AG08395 (cell line): ENCODE results near the gene AKAP12.
"Not testable (repeated sequence)": the region's sequence is repeated elsewhere in the genome, so short reads cannot be mapped to it uniquely, and the experiment has no call there.

Experiments used
- DNase-seq: peaks from one replicate; pipeline ENCODE4 v3.0.0; 2012; ENCODE audit warnings: mixed read lengths, low spot score

The AKAP12 gene

DNA sequence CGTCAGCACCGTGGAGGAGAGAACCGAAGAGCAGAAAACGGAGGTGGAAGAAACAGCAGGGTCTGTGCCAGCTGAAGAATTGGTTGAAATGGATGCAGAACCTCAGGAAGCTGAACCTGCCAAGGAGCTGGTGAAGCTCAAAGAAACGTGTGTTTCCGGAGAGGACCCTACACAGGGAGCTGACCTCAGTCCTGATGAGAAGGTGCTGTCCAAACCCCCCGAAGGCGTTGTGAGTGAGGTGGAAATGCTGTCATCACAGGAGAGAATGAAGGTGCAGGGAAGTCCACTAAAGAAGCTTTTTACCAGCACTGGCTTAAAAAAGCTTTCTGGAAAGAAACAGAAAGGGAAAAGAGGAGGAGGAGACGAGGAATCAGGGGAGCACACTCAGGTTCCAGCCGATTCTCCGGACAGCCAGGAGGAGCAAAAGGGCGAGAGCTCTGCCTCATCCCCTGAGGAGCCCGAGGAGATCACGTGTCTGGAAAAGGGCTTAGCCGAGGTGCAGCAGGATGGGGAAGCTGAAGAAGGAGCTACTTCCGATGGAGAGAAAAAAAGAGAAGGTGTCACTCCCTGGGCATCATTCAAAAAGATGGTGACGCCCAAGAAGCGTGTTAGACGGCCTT is 110.0 kb downstream of the AKAP12 start:
- no peak for DNase-seq

DNA sequence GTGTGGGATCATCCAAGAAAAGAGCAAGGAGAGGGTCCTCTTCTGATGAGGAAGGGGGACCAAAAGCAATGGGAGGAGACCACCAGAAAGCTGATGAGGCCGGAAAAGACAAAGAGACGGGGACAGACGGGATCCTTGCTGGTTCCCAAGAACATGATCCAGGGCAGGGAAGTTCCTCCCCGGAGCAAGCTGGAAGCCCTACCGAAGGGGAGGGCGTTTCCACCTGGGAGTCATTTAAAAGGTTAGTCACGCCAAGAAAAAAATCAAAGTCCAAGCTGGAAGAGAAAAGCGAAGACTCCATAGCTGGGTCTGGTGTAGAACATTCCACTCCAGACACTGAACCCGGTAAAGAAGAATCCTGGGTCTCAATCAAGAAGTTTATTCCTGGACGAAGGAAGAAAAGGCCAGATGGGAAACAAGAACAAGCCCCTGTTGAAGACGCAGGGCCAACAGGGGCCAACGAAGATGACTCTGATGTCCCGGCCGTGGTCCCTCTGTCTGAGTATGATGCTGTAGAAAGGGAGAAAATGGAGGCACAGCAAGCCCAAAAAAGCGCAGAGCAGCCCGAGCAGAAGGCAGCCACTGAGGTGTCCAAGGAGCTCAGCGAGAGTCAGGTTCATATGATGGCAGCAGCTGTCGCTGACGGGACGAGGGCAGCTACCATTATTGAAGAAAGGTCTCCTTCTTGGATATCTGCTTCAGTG is 110.8 kb downstream of the AKAP12 start:
- DNase-seq, result no peak

DNA sequence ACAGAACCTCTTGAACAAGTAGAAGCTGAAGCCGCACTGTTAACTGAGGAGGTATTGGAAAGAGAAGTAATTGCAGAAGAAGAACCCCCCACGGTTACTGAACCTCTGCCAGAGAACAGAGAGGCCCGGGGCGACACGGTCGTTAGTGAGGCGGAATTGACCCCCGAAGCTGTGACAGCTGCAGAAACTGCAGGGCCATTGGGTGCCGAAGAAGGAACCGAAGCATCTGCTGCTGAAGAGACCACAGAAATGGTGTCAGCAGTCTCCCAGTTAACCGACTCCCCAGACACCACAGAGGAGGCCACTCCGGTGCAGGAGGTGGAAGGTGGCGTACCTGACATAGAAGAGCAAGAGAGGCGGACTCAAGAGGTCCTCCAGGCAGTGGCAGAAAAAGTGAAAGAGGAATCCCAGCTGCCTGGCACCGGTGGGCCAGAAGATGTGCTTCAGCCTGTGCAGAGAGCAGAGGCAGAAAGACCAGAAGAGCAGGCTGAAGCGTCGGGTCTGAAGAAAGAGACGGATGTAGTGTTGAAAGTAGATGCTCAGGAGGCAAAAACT is 111.5 kb downstream of the AKAP12 start:
- no peak for DNase-seq

DNA sequence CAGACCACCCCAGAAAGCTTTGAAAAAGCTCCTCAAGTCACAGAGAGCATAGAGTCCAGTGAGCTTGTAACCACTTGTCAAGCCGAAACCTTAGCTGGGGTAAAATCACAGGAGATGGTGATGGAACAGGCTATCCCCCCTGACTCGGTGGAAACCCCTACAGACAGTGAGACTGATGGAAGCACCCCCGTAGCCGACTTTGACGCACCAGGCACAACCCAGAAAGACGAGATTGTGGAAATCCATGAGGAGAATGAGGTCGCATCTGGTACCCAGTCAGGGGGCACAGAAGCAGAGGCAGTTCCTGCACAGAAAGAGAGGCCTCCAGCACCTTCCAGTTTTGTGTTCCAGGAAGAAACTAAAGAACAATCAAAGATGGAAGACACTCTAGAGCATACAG is 112.0 kb downstream of the AKAP12 start:
- DNase-seq, result no peak

DNA sequence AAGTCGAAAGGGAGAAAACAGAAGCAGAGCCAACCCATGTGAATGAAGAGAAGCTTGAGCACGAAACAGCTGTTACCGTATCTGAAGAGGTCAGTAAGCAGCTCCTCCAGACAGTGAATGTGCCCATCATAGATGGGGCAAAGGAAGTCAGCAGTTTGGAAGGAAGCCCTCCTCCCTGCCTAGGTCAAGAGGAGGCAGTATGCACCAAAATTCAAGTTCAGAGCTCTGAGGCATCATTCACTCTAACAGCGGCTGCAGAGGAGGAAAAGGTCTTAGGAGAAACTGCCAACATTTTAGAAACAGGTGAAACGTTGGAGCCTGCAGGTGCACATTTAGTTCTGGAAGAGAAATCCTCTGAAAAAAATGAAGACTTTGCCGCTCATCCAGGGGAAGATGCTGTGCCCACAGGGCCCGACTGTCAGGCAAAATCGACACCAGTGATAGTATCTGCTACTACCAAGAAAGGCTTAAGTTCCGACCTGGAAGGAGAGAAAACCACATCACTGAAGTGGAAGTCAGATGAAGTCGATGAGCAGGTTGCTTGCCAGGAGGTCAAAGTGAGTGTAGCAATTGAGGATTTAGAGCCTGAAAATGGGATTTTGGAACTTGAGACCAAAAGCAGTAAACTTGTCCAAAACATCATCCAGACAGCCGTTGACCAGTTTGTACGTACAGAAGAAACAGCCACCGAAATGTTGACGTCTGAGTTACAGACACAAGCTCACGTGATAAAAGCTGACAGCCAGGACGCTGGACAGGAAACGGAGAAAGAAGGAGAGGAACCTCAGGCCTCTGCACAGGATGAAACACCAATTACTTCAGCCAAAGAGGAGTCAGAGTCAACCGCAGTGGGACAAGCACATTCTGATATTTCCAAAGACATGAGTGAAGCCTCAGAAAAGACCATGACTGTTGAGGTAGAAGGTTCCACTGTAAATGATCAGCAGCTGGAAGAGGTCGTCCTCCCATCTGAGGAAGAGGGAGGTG is 112.9 kb downstream of the AKAP12 start:
- no peak for DNase-seq

DNA sequence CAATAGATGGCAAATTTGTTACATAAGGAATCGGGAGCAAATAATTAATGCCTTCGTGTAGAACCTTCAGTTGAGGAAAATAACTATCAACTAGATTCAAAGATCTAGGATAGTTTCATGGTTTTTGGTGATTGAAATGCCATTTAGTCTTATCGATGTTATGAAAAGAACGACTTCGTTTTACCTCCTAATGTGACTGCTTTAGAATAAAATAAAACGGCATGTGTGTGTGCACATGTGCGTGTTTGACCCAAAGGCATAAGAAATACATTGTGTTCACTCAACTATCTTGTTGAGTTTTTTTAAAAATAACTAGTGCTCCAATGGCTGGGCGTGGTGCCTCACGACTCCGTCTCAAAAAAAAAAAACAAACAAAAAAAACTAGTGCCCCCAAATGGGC is 114.0 kb downstream of the AKAP12 start:
- no peak for DNase-seq

DNA sequence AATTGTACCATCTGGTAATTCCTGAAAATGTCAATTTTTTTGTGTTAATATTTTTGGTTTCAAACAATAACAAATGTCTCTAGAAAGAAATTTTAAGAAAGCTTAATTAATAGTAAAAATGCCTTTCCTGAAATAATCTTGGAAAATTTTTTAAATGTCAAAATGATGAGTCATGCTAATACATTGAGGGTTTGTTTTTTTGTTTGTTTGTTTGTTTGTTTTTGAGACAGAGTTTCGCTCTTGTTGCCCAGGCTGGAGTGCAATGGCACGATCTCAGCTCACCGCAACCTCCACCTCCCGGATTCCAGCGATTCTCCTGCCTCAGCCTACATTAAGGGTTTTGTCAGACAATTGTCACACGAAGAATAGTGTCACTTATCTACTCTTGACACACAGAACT is 117.2 kb downstream of the AKAP12 start:
- DNase-seq, result not testable (repeated sequence)

DNA sequence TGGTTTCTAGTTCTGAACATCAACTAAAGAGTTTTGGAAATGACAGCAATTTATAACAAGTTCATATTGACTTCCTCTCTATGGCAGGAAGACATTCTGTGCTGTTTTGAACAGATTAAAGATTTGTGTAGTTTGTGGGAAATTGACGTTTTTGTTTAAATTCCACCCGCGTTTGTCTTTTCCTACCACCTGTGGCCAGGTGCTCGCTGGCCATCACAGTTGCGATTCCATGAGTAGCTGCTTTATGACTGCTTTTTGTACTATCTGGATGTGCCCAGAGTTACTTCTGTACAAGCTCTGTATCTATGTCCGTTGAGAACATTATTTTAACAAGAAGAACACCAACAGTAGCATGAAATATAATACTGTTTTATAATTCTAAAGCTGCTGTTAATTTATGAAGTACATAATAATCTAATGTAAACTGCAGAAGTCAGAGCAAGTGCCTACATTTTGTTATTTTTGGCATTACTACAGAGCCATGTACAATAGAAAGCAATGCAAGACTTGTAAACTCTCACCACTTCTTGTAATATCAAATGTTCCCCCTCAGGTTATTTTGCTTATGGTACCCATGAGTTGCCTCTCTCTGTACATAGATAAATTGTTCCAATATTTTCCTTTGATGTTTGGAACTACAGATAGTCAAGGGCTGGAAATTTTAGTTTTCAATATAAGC is 118.1 kb downstream of the AKAP12 start:
- no peak for DNase-seq

DNA sequence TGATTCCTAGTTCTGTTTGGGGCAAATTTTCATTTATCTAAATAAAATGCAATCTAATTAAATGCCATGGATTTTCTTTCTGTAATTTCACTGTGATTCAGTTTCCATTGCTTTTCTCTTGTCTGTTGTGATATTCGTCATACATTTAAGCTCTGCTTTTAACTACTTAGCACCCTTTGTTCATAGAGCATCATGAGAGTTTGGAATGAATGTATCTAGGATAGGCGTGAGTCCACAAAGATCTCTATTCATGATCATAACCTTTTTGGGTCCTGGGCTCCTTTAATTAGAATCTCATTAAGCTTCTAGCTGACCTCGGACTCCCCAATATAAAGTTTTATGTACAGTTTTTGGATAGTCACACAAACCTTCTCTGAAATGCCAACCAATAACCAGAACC is 118.7 kb downstream of the AKAP12 start:
- no peak for DNase-seq

DNA sequence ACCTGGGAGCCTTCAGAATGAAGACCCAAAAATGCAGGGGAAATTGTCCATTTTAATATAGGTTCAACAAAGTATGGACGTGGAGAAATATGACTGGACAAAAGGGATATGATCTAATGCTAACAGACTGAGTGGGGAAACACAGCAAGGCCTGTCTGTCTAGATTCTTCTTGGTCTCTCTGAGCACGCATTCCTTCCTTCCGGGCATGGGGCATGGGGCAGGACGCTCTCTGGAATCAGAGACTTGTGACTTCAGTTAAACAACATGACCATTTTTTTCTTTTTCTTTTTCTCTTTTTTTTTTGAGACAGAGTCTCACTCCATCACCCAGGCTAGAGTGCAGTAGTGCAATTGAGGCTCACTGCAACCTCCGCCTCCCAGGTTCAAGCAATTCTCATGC is 119.7 kb downstream of the AKAP12 start:
- no peak for DNase-seq

DNA sequence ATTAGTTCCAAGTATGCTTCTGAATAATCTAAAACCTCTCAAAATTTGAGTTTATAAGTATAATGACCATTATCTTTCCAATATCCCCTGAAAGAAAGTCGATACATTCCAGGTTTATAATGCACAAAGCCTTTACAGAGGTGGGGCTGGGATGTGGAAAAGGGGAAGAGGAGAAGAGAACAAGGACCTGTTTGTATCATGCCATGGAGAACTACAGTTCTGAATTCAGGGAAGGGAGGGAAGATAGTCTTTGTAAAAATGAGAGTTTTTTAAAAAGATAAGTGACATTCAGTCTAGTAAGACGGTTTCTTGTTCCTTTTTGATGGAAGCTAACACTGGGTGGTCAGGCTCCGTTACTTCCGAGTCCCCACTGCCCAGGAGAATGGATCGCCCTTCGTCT is 125.5 kb downstream of the AKAP12 start:
- DNase-seq, result no peak

DNA sequence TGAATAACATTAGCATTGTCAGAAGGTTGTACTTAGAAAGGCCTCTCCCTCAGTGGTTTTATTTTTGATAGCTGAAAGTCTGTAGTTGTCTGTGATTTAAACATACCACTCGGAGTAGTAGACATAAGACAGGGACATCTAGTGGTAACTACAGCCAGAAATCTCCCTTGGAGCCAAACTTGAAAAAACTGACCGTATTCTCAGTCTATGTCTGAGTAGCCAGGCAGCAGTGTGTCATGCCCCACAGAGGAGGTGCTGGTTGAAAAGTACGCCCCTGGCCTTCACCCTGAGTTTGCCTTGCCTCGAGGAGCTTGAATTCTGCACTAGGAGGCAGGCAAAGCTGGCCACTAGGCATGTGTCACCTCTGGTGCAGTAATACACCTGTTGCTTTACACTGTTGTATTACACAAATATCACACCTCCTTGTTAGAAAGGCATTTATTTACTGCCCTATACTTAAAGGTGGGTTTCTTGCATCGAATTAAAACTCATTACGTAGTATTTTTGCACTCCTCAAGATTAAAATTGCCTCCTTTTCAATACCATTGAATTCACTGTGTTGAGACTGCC is 130.8 kb downstream of the AKAP12 start:
- no peak for DNase-seq

DNA sequence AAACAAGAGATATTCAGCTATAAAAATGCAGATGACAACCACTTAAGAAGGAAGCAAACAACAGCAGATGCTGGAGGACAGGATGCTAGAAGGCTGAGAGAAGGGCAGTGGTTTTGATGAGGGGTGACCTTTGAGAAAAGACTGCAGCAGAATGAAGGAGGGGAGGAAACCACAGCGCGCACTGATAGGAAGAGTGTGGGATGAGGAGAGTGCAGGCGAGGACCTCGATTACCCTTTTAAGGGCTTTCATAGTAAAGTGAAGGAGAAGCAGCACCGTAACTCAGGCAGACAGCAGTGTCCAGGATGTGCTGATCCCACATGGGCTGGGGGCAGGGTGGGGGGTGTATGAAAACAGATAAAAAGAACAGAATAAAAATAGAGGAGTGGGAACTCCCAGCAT is 132.4 kb downstream of the AKAP12 start:
- DNase-seq, result no peak

DNA sequence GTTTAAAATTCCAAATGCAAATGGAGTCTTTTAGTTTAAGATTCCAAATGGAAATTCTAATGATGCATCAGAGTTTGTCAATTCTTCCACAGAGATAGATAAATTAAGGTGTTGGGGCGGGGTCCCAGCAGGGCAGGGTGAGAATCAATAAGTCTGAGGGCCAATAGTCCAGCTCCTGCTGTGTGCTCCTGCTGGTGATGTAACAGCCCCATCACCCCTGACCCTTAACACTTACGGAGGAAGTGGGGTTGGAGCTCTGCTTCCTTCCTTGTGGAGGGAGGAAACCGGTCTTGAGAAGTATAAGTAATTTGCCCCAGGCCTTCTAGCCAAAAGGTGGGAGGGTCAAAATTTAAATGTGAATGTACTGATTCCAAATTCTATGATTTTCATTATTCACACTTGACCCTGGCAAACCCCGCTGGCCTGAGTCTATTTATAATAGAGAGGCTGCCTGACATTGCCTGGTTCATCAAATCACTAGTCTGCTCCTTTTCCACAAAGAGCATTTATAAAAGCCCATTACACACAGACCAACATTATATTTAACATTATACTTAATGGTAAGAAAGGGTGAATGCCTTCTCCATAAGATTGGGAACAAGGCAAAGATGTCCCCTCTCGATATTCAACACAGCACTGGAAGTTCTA is 134.4 kb downstream of the AKAP12 start:
- no peak for DNase-seq

DNA sequence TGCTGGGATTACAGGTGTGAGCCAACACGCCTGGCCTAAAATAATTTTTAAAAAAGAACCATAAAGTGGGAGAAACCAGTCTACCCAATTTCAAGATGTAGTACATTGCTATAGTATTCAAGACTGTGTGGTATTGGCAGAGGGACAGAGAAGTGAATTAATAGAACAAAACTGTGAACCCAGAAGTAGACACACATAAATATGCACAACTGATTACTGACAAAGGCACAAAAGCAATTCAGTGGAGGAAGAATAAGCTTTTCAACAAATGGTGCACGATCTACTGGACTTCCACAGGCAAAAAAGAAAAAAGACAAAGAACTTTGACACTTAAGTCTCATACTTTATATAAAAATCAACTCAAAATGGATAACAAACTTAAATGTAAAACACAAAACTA is 136.1 kb downstream of the AKAP12 start:
- no peak for DNase-seq

DNA sequence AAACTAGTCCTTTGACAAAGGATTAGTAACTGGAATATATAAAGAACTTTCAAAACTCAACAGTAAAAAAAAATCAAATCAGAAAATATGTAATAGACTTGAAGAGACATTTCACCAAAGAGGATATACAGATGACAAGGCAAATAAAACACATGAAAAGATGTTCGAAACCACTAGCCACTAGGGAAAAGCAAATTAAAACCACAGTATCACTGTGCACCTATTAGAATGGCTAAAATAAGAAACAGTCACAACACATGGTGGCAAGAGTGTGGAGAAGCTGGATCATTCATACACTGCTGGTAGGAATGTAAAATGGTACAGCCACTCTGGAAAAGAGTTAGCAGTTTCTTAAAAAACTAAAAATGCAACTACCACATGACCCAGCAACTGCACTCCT is 136.7 kb downstream of the AKAP12 start:
- no peak for DNase-seq

DNA sequence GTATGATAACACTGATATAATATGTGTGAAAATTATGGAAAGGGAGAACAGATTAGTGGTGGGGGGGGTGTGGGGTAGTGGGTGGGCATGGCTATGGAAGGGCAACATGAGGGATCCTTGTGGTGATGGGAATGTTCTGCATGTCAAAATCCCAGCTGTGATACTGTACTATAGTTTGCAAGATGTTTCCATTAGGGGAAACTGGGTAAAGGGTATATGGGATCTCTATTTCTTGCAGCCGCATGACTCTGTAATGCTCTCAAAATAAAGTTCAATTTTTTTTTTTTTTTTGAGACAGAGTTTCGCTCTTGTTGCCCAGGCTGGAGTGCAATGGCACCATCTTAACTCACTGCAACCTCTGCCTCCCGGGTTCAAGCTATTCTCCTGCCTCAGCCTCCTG is 137.3 kb downstream of the AKAP12 start:
- DNase-seq, result no peak

DNA sequence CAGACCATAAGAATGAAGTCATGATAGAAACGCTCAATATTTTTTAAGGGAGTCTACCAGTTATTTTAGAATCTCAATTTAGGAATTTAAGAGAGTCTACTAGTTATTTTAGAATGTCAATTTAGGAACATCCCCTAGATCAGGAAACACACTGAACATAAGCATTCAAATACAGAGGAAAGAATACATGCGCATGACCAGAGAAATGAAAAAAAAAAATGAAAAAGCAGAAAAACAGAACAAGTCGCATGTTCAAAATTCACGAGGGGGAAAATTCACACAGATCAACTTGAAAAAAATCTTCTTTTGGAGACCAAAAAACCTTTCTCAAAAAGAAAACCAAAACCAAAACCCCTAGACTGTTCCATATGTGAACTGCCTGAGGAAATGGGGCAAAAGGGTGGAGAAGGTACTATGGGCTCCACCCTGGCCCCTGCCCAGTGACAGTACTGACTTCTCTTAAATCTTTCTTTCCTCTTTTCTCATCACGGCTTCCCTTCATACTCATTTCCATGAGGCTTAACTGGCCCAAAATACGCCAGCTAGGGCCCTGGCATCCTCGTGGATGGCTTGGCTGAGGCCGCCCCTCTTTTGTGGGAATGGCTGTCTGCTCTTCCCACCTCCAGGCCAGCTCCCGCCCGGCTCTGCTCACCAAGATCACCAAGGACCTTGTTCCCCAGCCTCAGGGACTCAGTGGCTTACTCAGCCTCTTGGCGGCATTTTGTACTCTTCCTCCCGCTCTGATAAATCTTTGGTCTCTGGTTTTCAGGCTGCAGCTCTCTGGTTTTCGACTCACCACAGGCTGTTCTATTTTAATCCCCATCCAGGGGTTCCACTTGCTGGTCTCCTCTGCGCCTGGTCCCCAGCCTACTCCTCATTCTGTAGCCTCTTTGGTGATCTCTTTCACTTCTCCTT is 140.4 kb downstream of the AKAP12 start:
- DNase-seq, result no peak

DNA sequence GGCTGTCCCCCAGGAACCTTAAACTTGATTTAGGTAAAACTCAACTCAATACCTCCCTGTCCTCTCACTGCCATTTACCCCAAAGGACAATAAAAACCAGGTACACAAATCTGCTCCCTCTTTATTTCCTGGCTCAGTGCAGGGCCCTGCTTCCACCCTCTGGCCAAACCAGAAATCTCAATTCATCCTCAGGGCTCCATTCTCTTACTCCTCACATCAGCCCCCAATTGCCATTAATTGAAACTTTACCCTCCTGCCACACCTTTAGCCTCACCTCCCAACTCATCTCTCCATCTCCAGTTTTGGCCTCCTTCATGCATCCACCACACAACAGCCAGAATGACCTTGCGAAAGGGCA is 141.1 kb downstream of the AKAP12 start:
- no peak for DNase-seq

DNA sequence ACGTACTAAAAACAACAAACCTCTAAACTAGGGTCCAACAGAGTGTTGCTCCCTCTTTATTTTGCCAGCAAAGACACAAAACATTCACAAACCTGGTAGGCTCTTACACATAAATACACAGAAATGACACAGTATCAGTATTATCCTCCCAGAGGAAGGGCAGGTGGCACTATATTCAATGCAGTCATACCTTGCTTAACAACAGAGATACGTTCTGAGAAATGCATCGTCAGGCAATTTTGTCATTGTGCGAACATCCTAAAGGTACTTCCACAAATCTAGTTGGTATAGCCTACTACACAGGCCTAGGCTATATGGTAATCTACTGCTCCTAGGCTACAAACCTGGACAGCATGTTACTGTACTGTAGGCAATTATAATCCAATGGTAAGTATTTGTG is 142.0 kb downstream of the AKAP12 start:
- no peak for DNase-seq
